Neural cell (in vitro differentiated cells): Measurements from ENCODE around the gene MRTO4.

Source experiments
- EP300 ChIP-seq: fragments of 450-650 bp; conservative IDR thresholded peaks from 2 replicates; pipeline ENCODE4 v1.6.1; 2014; ENCODE audit warnings: antibody characterized with exemption, mild to moderate bottlenecking, moderate library complexity; ENCODE audit not compliant: poor library complexity, severe bottlenecking
- EZH2 ChIP-seq: fragments of 200-600, 300-800 bp; shearing (Covaris generic), sonication (generic); IDR thresholded peaks from 2 replicates; pipeline ENCODE4 v1.6.1; 2014; ENCODE audit warnings: antibody characterized with exemption, low read length, borderline replicate concordance, mild to moderate bottlenecking; ENCODE audit not compliant: insufficient read depth, poor library complexity, severe bottlenecking
- MXI1 ChIP-seq: fragments of 450-650 bp; conservative IDR thresholded peaks from 2 replicates; pipeline ENCODE4 v1.6.1; 2014; ENCODE audit warnings: antibody characterized with exemption, mild to moderate bottlenecking; ENCODE audit not compliant: poor library complexity, severe bottlenecking
- POLR2AphosphoS5 ChIP-seq: IDR thresholded peaks from 2 replicates; pipeline ENCODE4 v1.6.1; 2012
- RAD21 ChIP-seq: fragments of 450-650 bp; conservative IDR thresholded peaks from 2 replicates; pipeline ENCODE4 v1.6.1; 2014; ENCODE audit warnings: antibody characterized with exemption, mild to moderate bottlenecking, moderate library complexity
- TAF1 ChIP-seq: IDR thresholded peaks from 2 replicates; pipeline ENCODE4 v1.6.1; 2012; ENCODE audit warnings: low read depth
- TF ChIP-seq, protein P1 (sequence below): fragments of 450-650 bp; IDR thresholded peaks from 2 replicates; pipeline ENCODE4 v1.5.1; 2014; ENCODE audit warnings: antibody characterized with exemption, mild to moderate bottlenecking, moderate library complexity; ENCODE audit not compliant: poor library complexity, severe bottlenecking
- TF ChIP-seq, protein P2 (sequence below): IDR thresholded peaks from 2 replicates; pipeline ENCODE4 v1.6.1; 2012; ENCODE audit warnings: borderline replicate concordance

- TF ChIP-seq POLR2AphosphoS5 (no peak), TAF1 (no peak), RAD21 (no peak), EZH2 (no peak), MXI1 (no peak), EP300 (no peak)
- TF ChIP-seq, protein P1, sequence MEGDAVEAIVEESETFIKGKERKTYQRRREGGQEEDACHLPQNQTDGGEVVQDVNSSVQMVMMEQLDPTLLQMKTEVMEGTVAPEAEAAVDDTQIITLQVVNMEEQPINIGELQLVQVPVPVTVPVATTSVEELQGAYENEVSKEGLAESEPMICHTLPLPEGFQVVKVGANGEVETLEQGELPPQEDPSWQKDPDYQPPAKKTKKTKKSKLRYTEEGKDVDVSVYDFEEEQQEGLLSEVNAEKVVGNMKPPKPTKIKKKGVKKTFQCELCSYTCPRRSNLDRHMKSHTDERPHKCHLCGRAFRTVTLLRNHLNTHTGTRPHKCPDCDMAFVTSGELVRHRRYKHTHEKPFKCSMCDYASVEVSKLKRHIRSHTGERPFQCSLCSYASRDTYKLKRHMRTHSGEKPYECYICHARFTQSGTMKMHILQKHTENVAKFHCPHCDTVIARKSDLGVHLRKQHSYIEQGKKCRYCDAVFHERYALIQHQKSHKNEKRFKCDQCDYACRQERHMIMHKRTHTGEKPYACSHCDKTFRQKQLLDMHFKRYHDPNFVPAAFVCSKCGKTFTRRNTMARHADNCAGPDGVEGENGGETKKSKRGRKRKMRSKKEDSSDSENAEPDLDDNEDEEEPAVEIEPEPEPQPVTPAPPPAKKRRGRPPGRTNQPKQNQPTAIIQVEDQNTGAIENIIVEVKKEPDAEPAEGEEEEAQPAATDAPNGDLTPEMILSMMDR = no peak
- TF ChIP-seq, protein P2, sequence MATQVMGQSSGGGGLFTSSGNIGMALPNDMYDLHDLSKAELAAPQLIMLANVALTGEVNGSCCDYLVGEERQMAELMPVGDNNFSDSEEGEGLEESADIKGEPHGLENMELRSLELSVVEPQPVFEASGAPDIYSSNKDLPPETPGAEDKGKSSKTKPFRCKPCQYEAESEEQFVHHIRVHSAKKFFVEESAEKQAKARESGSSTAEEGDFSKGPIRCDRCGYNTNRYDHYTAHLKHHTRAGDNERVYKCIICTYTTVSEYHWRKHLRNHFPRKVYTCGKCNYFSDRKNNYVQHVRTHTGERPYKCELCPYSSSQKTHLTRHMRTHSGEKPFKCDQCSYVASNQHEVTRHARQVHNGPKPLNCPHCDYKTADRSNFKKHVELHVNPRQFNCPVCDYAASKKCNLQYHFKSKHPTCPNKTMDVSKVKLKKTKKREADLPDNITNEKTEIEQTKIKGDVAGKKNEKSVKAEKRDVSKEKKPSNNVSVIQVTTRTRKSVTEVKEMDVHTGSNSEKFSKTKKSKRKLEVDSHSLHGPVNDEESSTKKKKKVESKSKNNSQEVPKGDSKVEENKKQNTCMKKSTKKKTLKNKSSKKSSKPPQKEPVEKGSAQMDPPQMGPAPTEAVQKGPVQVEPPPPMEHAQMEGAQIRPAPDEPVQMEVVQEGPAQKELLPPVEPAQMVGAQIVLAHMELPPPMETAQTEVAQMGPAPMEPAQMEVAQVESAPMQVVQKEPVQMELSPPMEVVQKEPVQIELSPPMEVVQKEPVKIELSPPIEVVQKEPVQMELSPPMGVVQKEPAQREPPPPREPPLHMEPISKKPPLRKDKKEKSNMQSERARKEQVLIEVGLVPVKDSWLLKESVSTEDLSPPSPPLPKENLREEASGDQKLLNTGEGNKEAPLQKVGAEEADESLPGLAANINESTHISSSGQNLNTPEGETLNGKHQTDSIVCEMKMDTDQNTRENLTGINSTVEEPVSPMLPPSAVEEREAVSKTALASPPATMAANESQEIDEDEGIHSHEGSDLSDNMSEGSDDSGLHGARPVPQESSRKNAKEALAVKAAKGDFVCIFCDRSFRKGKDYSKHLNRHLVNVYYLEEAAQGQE = no peak
Observed at GRCh38 chr1:19307794-19308508, 56.3 kb downstream of the MRTO4 start.
